GM18511 (cell line): Measurements from ENCODE around the gene DDX41.

Experiments
- ATAC-seq: cut with Tn5 transposase; IDR thresholded peaks from one replicate; pipeline ENCODE4 v1.9.1; 2021; ENCODE audit warnings: mild to moderate bottlenecking, moderate library complexity; ENCODE audit not compliant: unreplicated experiment

The DDX41 gene

GRCh38 chr5:177499842-177500241 lies 16.9 kb downstream of the DDX41 start:
- ATAC-seq, result no peak

DNA sequence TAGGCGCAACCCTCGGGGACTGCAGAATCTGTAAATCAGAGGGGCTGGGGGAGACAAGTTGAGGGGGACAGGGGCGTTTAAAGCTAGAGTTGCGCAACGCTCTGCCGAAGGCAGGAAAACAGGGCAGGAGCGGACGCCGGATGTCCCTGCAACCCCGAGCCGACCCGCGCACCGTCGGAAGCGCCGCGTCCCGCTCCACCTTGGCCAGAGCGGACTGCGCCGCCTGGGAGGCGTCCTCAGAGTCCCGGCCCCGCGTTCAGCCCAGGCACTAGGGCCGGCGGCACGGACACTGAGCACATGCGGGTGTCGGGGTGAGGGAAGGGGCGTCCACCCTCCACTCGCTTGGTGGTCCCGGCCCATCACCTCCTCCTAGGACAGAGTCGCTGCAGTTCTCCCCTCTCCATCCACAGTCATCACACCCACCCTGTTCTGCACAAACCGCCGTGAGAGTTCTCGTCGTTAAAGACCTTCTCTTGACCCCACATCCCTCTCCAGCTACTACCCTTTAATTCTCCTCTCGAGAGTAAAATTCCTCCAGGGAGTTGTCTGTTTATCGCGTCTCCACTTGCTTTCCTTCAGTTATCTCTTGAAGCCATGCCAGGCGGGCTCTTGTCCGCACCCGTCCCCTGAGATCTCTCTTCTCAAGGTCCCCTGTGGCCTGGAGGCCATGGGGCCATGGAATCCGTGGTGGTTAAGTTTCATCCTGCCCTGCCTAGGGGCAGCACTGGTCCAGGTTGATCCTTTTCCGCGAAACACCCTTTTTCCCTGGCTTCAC lies 18.6 kb downstream of the DDX41 start:
- no peak for ATAC-seq

DNA sequence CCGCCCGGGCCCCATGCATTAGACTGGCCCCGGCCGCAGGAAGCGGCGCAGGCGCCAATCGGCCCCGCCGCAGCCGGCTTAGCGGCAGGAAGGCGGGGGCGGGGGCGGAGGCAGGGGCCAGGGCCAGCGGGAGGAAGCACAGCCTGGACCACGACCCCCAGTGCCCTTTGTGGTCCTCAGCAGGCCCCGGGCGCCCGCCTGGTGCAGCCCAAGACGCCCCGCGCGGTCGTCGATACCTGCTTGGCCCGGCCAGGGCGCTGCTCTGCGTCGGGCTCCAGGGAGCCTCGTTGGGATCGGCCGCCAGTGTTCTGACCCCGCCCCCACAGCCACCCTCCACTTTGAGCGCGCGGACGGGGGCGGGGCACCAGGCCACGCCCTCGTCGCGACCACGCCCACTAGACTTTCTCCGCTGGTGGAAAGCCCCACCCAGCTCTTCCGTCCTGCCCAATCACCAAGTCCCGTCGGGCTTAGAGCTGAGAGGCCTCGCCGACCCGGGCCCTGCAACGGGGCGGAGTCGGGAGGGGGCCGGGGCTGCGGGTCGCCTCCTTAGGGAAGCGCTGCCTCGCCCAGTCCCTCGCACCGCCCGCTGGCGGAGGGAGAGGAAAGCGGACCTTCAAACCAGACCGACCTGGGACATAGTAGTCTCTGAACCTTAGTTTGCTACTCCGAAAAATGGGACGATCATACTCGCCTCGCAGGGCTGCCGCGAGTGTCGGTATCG lies 19.3 kb downstream of the DDX41 start, which contains the start of gene PDLIM7:
Gene PDLIM7, minus strand, starts transcription at position 313 of the 721 bp plus-strand sequence. CDS start 1,092 bp downstream, outside the sequence.
- peak; percentile 72 for ATAC-seq

- ATAC-seq, result peak; percentile 2
These were observed 20.0 kb downstream of the DDX41 start for GRCh38 chr5:177496727-177497291.

DNA sequence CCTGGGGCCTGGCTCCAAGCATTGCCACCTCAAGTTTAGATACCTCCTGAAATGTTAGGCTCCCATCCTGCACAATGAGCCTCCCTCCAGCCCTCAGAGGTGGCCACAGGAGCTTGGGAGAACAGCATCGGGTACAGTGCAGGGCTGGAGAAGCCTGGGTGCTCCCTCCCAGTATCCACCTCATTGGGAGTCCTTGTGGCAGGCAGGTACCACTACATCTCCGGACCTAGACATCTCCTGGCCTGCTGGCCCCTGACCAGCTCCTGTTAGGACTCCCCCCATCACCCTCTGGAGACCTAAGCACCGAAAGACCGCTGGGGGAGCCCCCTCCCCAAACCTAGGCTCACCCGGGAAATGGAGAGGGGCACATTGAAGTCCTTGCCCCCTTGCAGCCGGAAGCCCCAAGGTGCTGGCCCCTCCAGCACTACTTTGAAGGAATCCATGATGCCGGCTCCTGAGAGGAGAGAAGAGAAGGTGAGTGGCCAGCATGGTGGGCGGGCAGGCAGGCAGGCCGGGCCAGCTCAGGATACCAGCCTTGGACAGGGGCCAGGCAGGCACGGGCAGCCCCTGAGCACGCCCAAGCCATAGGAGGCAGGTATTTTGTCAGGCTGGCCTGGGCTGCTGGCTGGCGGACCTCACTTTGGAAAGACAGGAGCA lies 20.6 kb downstream of the DDX41 start:
- ATAC-seq, result no peak

DNA sequence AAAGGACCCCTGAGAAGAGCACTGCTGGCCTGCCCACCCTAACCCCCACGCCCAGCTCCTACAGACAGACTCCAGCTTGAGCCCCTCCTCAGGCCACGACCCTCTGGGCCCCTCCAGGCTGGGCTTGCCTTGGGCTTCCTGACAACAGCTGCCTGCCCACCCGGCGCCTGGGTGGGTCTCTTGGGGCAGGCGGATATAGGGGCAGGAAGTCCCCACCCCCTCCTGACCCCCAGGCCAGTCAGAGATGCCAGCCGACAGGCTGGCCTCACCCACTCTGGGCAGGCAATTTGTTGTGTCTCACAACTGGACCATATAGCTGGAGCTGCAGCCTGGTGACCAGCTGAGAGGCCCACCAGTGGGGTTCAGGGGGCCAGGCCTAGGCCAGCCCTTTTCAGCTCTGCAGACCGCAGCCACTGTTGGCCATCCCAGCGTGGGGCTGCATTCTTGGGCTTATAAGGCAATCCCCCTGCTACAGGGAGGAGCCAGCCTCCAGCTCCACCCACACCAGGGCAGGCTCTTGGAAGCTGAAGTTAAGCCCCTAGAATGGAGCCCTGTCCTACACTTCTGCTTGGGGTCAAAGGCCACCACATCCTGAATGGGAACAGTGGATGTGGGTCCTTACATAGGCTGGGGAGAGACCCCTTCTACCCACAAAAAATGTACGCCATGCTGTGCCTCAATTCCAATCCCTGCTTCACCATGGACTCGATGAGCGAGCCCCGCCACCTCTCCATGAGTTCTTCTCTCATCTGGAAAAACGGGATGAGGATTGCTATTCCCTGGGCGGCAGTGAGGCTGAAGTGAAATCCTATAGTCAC lies 21.3 kb downstream of the DDX41 start:
- no peak for ATAC-seq

GRCh38 chr5:177494346-177495195 lies 22.2 kb downstream of the DDX41 start:
- no peak for ATAC-seq

DNA sequence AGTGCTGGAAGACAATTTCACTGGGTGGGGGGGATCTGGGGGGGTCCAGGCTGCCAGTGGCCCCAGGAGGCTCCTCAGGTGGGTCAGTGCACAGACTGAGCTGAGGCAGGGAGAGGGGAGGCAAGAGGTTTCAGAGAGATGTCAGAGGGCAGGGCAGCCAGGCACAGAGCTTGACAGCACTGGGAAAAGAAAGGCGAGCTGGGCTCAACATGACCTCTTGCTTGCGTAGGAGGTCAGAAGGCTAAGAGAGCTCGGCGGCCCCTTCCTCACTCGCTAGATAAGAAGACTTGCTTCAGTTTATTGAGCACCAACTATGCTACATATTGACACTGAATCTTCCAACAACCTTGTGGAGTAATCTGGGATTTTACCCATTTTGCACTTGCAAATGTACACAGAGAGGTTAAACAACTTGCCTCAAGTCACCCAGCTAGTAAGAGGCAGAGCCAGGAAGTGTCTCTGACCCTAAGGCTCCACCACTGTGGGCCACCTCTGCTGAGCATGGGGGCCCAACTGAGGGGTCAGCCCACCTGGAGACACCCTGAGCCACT lies 22.9 kb downstream of the DDX41 start:
- no peak for ATAC-seq

DNA sequence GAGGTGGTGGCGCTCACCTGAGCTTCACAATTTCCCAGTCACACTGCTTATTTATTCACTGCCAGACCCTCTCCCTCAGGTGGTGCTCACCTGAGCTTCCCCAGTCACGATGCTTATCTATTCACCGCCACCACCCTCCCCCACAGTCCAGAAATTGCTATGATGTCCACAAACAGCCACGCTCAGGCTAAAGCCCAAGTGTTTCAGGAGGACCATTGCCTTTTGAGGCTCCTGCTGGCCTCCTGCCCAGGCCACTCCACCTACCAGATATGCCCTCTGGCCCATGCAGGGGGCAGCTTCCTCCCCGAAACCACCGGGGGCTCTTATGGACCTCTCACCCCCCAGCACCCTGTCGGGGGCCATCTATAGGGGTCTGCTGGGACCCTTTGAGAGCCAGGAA lies 23.9 kb downstream of the DDX41 start:
- ATAC-seq, result no peak

- no peak for ATAC-seq
These were observed 24.6 kb downstream of the DDX41 start for GRCh38 chr5:177491983-177492746.

DNA sequence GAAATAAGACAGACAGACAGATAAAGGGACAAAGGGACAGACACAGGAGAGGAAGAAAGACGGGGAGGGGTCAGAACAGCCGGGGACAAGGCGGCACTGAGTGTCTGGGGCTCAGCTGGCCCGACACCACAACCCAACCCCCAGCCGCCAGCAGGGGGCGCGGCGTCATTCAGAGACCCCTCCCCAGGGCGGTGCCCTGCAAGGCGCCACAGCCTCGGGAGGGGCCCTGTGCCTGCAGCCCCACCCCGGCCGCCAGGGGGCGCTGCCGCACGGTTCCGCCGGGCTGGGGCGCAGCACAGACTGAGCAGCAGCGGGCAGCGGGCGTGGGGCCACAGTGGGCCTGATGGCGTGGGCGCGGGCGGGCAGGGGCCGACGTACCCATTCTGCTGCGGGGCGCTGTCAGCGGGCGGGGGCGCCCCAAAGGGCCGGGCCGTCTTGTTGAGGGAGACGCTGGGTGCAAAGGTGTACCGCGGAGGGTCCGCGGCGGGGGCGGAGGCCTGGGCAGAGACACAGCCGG lies 25.3 kb downstream of the DDX41 start:
- ATAC-seq, result no peak

- ATAC-seq, result no peak
These were observed 25.8 kb downstream of the DDX41 start for GRCh38 chr5:177490992-177491391.

DNA sequence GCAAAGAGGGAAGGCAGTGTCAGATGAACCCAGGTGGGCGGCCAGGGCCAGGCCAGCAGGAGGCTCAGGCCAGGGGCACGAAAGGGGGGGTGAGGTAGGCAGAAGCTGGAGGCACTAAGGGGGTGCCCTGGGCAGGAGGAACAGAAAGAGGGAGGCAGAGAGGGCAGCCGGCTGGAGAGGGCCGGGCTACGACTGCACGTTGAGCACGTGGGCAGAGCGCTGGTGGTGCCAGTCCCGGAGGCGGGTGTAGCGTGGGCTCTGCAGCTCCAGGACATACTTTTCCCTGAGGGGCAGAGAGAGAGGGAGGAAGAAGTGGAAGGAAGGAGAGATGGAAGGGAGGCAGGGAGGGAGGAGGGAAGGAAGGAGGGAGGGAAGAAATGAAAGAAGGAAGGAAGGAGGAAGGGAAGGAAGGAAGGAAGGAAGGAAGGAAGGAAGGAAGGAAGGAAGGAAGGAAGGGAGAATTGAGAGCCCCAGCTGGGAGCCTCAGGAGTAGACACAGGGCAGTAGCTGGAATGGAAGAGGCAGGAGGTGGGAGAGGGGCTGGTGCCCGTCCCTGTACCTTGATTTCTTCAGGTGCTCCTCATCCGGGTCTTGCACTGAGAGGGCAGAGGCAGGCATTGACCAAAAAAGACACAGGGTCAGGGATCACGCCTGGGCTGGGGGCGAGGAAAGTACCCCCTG lies 26.3 kb downstream of the DDX41 start:
- ATAC-seq, result no peak

GRCh38 chr5:177489119-177489716 lies 27.5 kb downstream of the DDX41 start:
- ATAC-seq, result no peak

DNA sequence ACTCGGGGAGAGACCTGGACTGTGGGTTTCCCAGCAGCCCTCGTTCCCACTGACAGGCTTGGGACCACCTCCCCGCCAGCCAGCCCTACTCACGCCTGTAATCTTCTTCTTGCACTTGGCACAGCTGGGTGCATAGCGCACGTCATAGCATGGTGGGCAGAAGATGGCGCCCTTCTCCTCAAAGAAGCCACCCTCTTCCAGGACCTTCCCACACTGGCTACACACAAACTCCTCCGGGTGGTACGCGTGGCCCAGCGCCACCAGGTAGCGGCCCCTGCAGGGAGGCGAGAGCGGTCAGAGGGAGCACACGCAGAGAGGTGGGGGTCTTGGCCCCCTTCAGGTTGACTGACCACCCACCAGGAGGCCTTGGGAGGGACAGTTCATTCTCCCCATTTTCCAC lies 28.8 kb downstream of the DDX41 start:
- ATAC-seq, result no peak

GRCh38 chr5:177487144-177487543 lies 29.6 kb downstream of the DDX41 start:
- no peak for ATAC-seq

DNA sequence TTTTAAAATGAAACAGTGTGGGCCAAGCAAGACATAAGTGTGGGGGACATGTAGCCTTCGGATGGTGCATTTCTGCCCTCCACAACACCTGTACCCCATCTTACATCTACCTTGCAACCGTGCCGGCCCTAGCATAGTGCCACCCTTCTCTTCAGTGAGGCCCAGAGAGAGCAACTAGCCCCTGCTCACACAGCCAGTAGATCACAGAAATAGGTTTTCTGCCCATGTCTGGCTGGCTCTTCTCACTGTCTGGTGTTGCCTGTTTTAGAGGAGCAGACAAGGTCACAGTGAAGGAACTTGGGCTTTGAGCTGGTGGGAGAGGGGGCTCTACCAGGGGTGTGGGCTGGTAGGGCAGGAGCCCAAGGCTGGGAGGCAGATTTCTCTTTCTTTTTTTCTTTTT lies 30.5 kb downstream of the DDX41 start:
- ATAC-seq, result no peak
